AG09309 (cell line): ENCODE measurements around the gene PPIG.
"Not testable (repeated sequence)": the region's sequence is repeated elsewhere in the genome, so short reads cannot be mapped to it uniquely, and the experiment has no call there.

Experiments
- DNase-seq: peaks from one replicate; pipeline ENCODE4 v3.0.0-alpha.2; 2010; ENCODE audit warnings: low read depth
- H3K4me3 ChIP-seq: 2 replicates; pipeline ENCODE4 v1.5.1; 2011; ENCODE audit warnings: mild to moderate bottlenecking, low read depth, low read length, moderate library complexity; ENCODE audit not compliant: control insufficient read depth
- CTCF ChIP-seq: IDR thresholded peaks from 2 replicates; pipeline ENCODE4 v1.5.1; 2011; ENCODE audit warnings: mild to moderate bottlenecking, low read depth, low read length, inconsistent platforms; ENCODE audit not compliant: insufficient read depth, control insufficient read depth; ENCODE audit errors: missing control alignments

Gene PPIG

GRCh38 chr2:169573160-169573973 lies 10.8 kb upstream of the PPIG start, which contains the start of gene FASTKD1:
Gene FASTKD1, minus strand, starts transcription at chr2:169573865. Its CDS starts 1,836 bp downstream, at chr2:169572029.
- H3K4me3 ChIP-seq, result peak within 1 kb of the TSS; percentile 70
- TF ChIP-seq CTCF, result no peak
- DNase-seq, result peak; percentile 29

GRCh38 chr2:169573974-169574299 lies 10.2 kb upstream of the PPIG start:
- no peak for TF ChIP-seq CTCF
- H3K4me3 ChIP-seq, result peak overlapping the region; percentile 70
- no peak for DNase-seq

GRCh38 chr2:169574539-169574938 lies 9.6 kb upstream of the PPIG start:
- not testable (repeated sequence) for DNase-seq, H3K4me3 ChIP-seq

- H3K4me3 ChIP-seq, DNase-seq: not testable (repeated sequence)
These were observed 8.9 kb upstream of the PPIG start for GRCh38 chr2:169575264-169575663.

GRCh38 chr2:169579044-169579443 lies 5.1 kb upstream of the PPIG start:
- DNase-seq, result no peak
- H3K4me3 ChIP-seq, result no peak overlapping the region
- TF ChIP-seq CTCF, result no peak

- H3K4me3 ChIP-seq, DNase-seq: not testable (repeated sequence)
These were observed 1.4 kb upstream of the PPIG start for GRCh38 chr2:169582552-169583266.

GRCh38 chr2:169583518-169583917 lies 633 bp upstream of the PPIG start:
- no peak overlapping the region for H3K4me3 ChIP-seq
- no peak for TF ChIP-seq CTCF
- DNase-seq, result no peak

- H3K4me3 ChIP-seq, result peak overlapping the region; percentile 93
- no peak for DNase-seq
- no peak for TF ChIP-seq CTCF
These were observed 1.5 kb downstream of the PPIG start for GRCh38 chr2:169585673-169586072.
